ENCODE results near the gene MCCC1.
"Not testable (repeated sequence)": the region's sequence is repeated elsewhere in the genome, so short reads cannot be mapped to it uniquely, and the experiment has no call there.

Gene MCCC1

GRCh38 chr3:183006396-183007002 lies 92.8 kb downstream of the MCCC1 start:
- no peak for FAIRE-seq

DNA sequence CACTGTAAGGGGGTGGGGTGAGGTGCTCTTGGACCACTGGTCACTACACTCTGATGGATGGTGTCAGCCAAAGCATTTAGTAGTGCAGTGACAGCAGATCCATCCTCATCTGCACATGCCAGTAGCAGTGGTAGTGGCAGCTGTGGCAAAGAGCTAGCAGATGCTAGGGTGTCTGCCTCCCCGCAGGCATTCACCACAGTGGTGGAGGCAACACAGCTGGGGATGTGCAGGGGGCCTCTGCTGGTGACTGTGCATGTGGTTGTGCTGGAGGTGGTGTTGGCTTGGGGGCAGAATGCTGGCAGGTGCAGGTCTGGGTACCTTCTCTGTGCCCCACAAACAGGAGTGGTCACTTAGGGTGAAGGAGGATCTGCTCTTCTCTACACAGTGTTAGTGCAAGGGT lies 99.5 kb downstream of the MCCC1 start:
- DNase-seq (ENCODE audit: extremely low spot score, insufficient read length, low read depth) (no peak), FAIRE-seq (no peak)

More at GRCh38 chr3:183006396-183007002, 92.8 kb downstream of the MCCC1 start:
- DNase-seq (ENCODE audit: extremely low spot score, insufficient read length, low read depth) = no peak

DNA sequence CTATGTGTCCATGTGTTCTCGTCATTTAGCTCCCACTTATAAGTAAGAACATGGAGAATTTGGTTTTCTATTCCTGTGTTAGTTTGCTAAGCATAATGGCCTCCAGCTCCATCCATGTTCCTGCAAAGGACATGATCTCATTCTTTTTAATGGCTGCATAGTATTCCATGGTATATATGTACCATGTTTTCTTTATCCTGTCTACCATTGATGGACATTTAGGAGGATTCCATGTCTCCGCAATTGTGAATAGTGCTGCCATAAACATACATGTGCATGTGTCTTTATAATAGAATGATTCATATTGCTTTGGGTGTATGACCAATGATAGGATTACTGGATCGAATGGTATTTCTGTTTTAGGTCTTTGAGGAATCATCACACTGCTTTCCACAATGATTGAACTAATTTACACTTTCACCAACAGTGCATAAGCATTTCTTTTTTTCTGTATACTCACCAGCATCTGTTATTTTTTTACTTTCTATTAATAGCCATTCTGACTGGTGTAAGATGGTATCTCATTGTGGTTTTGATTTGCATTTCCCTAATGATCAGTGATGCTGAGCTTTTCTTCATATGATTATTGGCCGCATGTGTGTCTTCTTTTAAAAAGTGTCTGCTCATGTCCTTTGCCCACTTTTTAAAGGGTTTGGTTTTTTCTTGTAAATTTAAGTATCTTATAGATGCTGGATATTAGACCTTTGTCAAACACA lies 105.7 kb downstream of the MCCC1 start:
- FAIRE-seq = peak; percentile 52
- DNase-seq (ENCODE audit: extremely low spot score, insufficient read length, low read depth) = not testable (repeated sequence)

DNA sequence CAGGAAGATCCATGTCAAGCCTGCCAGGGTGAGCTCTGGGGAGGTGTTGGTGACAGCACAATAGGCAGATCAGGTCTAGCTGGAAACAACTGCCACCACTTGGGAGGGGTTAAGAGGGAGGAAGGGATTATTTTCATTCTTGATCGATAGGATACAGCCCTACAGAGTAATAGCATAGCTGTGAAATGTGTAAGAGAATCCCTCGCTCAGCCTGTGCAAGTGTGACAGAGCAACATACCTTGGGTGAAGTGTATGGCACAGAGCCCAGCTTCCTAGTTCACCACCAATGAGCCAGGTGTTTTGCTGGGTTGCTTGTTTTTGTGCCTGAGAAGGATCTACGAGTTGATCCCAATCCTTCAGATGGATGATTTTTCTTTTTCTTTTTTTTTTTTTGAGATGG lies 109.7 kb downstream of the MCCC1 start:
- FAIRE-seq = no peak
- no peak for DNase-seq (ENCODE audit: extremely low spot score, insufficient read length, low read depth)

- no peak for FAIRE-seq
- DNase-seq (ENCODE audit: extremely low spot score, insufficient read length, low read depth) = no peak
Observed at GRCh38 chr3:182986021-182986420, 113.3 kb downstream of the MCCC1 start.

DNA sequence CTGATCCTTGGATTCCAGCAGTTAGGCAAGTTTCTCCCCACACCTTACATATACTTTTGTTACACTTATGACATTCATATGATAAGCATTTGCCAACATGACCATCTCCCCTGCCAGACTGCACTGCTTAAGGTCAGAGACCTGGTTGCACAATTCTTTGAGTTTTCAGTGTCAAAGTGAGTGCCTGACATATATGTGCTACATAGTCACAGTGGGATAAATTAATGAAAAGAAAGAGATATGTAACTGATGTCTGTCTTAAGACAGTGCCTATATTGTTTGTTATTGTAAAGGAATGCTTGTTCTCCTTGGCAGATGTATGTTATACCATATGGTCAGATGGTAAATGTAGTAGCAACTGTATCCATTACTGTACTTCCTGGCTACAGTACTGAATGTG lies 115.4 kb downstream of the MCCC1 start:
- FAIRE-seq = no peak
- no peak for DNase-seq (ENCODE audit: extremely low spot score, insufficient read length, low read depth)

DNA sequence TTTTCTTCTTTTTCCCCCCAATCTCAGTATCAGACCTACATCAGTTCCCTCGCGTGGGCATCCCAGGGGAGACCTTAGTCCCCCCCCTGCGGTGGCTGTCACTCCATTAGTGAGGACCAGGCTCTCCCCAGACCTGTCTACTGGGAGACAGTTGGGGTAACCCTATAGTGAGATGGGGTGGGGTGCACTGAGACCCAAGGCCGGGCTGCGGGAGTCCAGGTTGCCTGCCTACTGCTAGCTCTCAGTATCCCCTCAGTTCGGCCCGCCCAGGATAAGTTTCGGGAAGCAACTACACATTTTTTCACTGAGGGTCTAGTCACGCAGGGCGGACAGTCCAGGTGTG lies 118.3 kb downstream of the MCCC1 start:
- FAIRE-seq (no peak), DNase-seq (ENCODE audit: extremely low spot score, insufficient read length, low read depth) (no peak)

- DNase-seq (ENCODE audit: extremely low spot score, insufficient read length, low read depth) (peak; percentile 87), FAIRE-seq (peak; percentile 5)
Observed at GRCh38 chr3:182980204-182981037, 118.9 kb downstream of the MCCC1 start, which contains the start of gene DCUN1D1. DCUN1D1 (minus strand) TSS chr3:182980538; CDS start chr3:182980489, 49 bp downstream.

GRCh38 chr3:182979674-182980191 lies 119.6 kb downstream of the MCCC1 start:
- DNase-seq (ENCODE audit: extremely low spot score, insufficient read length, low read depth) (no peak), FAIRE-seq (no peak)

DNA sequence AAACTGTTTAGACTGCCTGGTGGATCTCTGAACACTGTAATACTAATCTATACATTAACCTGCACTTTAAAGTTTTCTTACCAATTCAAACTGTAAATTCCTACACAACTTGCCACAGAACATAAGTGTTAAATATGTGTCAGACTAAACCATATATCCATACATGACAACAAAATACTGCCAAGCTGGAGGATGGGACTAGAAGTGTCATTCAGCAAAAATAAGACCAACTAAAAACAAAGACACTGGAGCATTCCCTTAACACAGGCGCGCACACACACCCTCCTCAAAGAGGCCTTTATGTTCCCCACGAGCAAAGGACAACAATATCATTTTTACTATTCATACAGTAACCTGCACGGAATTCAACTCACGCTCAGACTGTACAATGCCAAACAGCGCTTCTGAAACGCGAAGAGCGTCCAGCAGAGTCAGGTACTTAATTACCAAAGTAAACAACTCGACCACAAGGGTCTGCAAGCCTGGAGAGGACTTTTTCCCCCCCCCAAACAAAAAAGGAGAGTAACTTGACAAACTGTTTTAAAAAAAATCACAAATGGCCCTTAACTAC lies 120.1 kb downstream of the MCCC1 start:
- no peak for DNase-seq (ENCODE audit: extremely low spot score, insufficient read length, low read depth)
- peak; percentile 44 for FAIRE-seq

GRCh38 chr3:182978387-182978786 lies 120.9 kb downstream of the MCCC1 start:
- DNase-seq (ENCODE audit: extremely low spot score, insufficient read length, low read depth) (no peak), FAIRE-seq (no peak)

- DNase-seq (ENCODE audit: extremely low spot score, insufficient read length, low read depth) (no peak), FAIRE-seq (no peak)
Observed at GRCh38 chr3:182973047-182973446, 126.2 kb downstream of the MCCC1 start.

DNA sequence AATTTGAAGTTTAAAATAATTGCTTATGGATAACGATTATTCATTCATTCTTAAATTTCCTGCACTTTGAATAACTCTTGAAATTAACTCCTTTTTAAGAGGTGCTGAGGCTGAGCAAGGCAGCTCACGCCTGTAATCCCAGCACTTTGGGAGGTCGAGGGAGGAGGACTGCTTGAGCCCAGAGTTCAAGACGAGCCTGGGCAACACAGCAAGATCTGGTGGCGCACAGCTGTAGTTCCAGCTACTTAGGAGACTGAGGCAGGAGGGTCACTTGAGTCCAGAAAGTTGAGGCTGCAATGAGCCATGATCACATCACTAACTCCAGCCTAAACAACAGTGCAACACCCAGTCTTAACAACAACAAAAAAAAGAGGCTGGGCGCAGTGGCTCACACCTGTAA lies 126.9 kb downstream of the MCCC1 start:
- DNase-seq (ENCODE audit: extremely low spot score, insufficient read length, low read depth) (no peak), FAIRE-seq (no peak)

GRCh38 chr3:182971637-182972036 lies 127.7 kb downstream of the MCCC1 start:
- no peak for DNase-seq (ENCODE audit: extremely low spot score, insufficient read length, low read depth)
- peak; percentile 68 for FAIRE-seq

DNA sequence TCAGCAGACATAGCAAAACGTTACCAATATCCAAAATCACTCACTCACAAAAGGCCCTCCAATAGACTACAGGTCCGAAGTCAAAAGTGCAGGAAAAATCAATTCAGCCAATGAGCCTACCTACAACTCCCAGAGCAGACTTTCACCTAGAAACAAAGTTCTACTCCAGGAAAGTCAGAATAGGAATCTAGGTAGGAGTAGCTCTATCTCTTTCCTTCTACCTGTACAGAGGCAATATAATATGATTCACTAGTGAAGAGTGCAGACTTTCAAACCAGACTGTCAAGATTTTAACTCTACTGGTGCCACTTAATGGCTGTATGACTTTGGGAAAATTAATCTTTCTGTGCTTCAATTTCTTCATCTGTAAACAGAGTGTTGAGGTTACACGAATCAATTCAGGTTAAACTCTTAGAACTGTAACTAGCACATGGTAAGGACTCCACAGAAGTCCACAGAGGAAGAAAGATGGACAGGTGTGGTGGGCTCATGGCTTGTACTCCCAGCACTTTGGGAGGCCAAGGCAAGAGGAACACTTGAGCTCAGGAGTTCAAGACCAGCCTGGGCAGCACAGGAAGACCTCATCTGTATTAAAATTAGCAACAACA lies 128.4 kb downstream of the MCCC1 start:
- DNase-seq (ENCODE audit: extremely low spot score, insufficient read length, low read depth) = no peak
- no peak for FAIRE-seq

DNA sequence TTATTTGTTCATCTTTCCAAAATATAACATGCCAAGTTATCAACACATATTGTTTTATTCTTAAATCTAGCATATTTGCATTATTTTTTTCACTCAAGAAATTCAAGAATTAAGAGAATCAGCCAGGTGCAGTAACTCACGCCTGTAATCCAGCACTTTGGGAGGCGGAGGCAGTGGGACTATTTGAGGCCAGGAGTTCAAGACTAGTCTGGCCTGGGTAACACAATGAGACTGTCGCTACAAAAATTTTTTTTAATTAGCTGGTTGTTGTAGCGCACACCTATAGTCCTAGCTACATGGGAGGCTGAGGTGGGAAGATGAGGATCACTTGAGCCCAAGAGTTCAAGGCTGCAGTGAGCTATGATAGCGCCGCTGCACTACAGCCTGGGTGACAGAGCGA lies 129.4 kb downstream of the MCCC1 start:
- FAIRE-seq (no peak), DNase-seq (ENCODE audit: extremely low spot score, insufficient read length, low read depth) (no peak)

DNA sequence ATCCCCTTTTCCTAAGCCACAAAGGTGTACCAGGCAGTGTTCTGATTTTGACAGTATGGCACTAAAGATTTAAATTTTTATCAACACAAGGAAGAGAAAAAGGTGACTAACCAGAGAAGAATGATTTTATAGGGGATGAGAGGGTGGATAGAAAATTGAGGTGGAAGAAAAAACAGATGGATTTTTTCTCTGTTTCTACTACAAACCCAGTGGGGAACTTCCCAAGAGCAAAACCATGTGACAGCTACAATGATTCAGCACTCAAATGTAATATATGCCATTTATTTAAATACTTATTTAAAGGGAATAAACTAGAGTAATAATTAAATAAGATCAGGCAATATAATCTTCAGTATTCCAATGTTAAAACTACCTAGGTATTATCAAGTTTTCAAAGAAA lies 130.0 kb downstream of the MCCC1 start:
- FAIRE-seq = no peak

DNA sequence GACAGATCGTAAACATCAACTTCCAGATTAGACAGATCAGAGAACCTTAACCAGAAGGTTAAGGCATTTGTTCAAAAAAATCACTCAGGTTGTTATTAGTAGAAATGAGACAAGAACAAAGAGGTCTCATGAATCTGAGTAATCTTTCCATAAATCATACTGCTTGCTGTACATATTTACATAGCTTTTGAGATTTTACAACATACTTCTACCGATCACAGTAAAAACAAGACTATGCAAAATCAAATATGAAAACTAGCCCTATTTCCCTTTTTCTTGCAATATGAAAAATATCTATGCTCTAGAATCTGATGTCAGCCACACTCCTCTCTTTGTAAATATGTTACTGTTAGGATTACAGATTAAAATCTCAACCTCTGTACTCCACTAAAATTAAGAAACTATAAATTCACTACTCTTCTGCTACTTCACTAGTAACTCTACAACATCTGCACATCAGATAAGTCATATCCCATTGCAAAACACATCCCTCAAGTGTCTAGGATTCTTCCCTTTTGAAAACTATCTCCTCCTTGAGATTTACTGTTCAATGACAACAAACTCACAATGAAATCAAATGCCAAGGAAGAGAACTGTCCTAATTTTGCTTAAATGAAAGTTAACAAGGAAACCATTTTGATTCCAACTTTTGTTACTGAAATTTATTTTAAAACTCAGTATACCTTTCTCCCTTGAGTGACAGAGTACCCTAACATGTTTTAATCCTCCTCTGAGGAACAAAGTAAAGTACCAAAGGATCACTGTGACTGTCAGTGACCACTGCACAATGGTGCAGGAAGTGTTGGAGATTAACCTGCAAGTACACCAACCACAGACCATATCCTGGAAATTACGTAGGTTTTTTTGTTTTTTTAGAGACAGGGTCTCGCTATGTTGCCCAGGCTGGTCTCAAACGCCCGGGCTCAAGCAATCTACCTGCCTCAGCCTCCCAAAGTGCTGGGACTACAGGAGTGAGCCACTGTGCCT lies 131.8 kb downstream of the MCCC1 start:
- DNase-seq (ENCODE audit: extremely low spot score, insufficient read length, low read depth) (no peak), FAIRE-seq (peak; percentile 61)

More for the DNA sequence above, 130.0 kb downstream of the MCCC1 start:
- no peak for DNase-seq (ENCODE audit: extremely low spot score, insufficient read length, low read depth)

GRCh38 chr3:182965861-182966366 lies 133.4 kb downstream of the MCCC1 start:
- FAIRE-seq (no peak), DNase-seq (ENCODE audit: extremely low spot score, insufficient read length, low read depth) (no peak)
